HG03521 (cell line): ENCODE measurements around the gene SIGLEC5.
"Not testable (repeated sequence)": the region's sequence is repeated elsewhere in the genome, so short reads cannot be mapped to it uniquely, and the experiment has no call there.

Experiments
- ATAC-seq: cut with Tn5 transposase; IDR thresholded peaks from one replicate; pipeline ENCODE4 v1.9.1; 2021; ENCODE audit warnings: mild to moderate bottlenecking, moderate library complexity; ENCODE audit not compliant: unreplicated experiment

Gene SIGLEC5

DNA sequence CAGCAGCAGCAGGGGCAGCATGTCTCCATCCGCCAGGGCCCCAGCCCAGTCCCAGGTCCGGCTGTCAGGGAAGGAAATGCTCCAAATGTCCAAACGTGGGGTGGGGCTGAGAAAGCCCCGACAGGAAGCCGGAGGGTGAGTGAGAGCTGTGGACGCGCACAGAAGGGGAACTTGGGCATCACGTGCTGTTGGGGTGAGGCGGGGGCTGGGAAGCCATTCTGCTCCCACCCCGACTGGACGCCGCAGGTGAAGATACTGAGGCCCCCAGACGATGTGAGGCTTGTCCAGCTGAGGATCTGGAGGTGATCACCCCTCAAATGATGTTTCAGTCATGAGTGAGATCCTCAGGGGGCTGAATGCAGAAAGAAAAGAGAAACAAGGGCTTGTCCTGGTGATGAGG, at the start of gene SIGLEC5:
Gene SIGLEC5 (minus strand): TSS at position 87 of the 400 bp plus-strand sequence. CDS start 66 bp downstream, at position 21.
- ATAC-seq = not testable (repeated sequence)

GRCh38 chr19:51676566-51677083, 46.4 kb upstream of the SIGLEC5 start:
- ATAC-seq = no peak

DNA sequence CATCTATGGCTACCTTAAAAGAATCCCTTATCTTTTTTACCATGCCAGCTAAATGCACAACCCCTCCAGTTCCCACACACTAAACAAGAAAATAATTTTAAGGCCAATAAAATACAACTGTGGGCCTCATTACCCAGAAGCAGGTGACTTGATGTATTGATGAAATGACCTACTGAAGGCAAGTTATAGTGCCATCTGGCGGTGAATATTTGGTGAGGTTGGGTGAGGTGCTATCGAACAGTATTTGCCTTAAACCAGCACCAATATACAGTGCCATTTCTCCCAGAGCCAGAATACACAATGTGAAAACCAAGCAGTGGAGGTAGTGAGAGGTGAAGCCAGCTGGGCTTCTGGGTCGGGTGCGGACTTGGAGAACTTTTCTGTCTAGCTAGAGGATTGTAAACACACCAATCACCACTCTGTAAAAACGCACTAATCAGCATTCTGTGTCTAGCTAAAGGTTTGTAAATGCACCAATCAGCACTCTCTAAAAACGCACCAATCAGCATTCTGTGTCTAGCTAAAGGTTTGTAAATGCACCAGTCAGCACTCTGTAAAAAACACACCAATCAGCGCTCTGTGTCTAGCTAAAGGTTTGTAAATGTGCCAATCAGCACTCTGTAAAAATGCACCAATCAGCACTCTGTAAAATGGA, 45.8 kb upstream of the SIGLEC5 start:
- not testable (repeated sequence) for ATAC-seq

DNA sequence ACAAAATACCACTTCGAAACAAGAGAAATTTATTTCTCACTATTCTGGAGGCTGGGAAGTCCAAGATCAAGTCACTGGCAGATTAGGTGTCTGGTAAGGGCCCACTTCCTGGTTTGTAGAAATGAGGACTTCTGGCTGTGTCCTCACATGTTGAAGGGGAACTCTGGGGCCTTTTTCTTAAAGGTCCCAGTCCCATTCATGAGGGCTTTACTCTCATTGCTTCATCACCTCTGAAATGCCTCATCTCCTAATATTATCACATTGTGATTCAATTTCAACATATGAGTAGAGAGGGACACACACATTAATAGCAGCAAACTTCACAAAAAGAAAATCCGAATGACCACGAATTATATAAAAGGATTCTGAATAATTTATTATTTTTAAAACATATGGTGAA, 38.0 kb upstream of the SIGLEC5 start:
- no peak for ATAC-seq

GRCh38 chr19:51664997-51665396, 34.8 kb upstream of the SIGLEC5 start:
- no peak for ATAC-seq

DNA sequence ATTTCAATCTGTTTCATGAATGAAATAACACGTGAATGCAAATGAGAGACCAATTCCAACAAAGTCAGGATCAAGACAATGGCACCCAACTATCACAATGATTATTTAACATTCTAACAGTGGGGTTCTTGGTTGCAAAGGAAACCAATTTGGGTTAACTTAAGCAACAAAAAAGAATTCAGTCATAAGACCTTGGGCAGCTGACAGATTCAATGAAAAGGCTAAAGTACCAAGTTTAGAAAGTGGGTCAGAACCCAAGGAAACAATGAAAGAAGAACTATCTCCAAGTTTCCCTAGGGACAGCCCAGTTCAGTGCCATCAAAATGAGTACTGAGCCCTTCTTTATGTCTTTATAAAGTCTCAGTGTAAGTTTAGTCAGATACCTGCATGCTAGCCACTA, 33.9 kb upstream of the SIGLEC5 start:
- ATAC-seq = no peak

DNA sequence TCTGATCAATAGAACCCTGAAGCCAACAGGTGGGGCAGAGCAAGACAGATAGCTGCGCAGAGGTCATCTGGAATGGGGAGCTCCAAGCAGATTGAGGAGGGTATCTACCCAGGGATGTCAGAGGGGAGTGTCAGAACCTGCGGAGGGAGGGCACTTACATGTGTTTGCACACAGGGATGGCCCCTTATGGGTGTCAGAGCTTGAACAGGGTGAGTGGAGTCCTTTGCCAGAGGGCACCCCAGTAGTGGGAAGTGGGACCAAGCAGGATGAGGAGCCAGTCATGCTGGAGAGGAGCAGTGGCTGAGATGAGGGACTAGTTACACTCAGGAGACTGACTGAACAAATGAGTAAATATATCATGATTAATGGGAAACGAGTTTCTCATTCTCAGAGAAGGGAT, 33.4 kb upstream of the SIGLEC5 start:
- no peak for ATAC-seq

- ATAC-seq = no peak
These were observed 30.9 kb upstream of the SIGLEC5 start for GRCh38 chr19:51660975-51661600.

DNA sequence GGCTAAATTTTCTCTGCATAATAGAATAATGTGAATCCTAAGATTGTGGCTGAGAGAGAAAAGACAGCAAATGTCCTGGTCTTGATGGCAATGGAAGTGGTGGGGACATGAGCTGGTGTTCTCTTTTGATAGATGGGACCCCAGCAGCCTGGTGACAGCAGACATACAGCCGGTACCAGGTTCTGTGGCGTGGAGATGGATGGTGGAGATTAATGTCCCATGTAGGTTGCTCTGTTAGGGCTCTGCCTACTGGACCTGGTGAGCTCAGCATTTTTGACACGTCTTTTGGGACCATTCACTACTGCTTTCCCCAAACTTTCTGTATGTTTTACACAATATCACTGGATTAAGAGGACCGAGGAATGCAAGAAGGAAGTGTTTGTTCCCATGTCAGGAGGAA, 24.6 kb upstream of the SIGLEC5 start:
- no peak for ATAC-seq

GRCh38 chr19:51653162-51653561, 23.0 kb upstream of the SIGLEC5 start:
- ATAC-seq = no peak

DNA sequence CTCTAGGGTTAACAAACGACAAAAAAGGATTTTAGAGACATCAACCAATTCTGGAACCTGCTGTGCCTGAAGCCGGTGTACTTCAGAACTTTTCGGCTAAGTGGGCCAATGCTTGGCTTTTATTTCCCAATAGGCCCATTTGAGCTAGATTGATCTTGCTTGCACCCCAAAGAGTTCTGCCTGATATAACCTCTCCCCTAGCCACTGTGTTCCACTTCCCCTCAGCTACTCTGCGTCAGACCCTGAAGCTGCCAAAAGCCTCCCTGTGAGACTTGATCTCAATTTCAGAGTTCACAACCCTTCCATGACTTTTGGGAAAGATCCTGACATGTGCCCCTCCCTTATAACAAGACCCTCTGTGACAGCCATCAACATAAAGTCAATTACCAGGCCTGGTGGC, 22.1 kb upstream of the SIGLEC5 start:
- no peak for ATAC-seq

- no peak for ATAC-seq
These were observed 21.1 kb upstream of the SIGLEC5 start for GRCh38 chr19:51651216-51651846.

- no peak for ATAC-seq
These were observed 17.1 kb upstream of the SIGLEC5 start for GRCh38 chr19:51647318-51647717.

DNA sequence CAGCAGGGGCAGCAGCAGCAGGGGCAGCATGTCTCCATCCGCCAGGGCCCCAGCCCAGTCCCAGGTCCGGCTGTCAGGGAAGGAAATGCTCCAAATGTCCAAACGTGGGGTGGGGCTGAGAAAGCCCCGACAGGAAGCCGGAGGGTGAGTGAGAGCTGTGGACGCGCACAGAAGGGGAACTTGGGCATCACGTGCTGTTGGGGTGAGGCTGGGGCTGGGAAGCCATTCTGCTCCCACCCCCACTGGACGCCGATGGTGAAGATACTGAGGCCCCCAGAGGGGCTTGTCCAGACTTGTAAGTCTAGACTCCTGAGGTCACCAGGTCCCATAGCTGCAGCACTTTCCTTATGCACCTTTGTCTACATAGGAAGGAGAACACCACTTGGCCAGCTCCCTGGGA, 16.5 kb upstream of the SIGLEC5 start, which contains the start of gene SIGLEC14:
Gene SIGLEC14 (minus strand): TSS at position 96 of the 400 bp plus-strand sequence. CDS start 66 bp downstream, at position 30.
- not testable (repeated sequence) for ATAC-seq

DNA sequence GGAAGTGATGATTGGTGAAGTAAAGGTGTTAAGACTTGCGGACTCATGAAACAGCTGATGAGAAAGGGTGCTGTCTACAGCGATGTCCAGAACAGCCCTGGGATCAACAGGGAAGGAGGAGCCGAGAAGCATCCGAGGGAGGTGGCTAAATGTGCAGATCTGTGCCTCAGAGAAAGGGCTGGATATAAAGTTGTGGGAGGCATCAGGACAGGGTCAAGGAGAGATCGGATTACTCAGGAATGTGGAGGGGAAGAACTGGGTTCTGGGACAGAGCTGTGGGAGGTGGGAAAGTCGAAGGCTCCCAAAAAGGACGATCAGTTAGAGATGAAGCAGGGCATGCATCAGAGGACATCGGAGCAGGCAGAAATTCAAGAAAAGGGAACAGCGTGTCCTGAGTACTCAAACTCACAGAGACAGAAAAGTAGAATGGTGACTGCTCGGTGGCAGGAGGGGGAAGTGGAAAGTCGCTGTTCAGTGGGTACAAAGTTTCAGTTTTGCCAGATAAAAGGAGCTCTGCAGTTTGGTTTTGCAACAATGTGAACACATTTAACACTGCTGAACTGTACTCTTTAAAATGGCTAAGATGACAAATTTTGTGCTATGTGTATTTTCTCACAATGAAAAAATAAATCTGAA, 14.6 kb upstream of the SIGLEC5 start:
- no peak for ATAC-seq

DNA sequence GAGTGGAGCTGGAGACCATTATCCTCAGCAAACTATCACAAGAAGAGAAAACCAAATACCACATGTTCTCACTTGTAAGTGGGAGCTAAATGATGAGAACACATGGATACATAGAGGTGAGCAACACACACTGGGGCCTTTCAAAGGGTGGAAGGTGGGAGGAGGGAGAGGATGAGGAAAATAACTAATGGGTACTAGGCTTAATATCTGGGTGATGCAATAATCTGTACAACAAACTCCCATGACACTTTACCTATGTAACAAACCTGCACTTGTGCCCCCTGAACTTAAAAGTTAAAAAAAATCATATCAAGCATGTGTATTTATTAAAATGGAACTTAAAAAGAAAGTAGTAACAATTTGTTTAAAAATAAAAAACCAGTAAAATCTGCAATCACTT, 11.4 kb upstream of the SIGLEC5 start:
- no peak for ATAC-seq

DNA sequence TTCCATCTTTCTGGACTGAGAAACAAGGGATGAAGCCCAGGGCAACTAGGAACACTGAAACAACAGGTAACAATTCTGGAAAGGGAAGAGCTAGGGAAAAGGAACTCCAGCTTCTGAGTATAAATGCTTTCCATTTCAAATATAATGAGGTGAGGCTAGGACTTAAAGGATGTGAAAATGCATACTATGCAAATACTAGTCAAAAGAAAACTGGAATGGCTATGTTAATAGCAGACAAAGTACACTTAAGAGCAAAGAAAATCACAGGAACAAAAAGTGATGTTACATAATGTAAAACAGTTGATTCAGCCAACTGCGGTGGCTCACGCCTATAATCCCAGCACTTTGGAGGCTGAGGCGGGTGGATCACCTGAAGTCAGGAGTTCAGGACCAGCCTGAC, 10.2 kb upstream of the SIGLEC5 start:
- no peak for ATAC-seq

DNA sequence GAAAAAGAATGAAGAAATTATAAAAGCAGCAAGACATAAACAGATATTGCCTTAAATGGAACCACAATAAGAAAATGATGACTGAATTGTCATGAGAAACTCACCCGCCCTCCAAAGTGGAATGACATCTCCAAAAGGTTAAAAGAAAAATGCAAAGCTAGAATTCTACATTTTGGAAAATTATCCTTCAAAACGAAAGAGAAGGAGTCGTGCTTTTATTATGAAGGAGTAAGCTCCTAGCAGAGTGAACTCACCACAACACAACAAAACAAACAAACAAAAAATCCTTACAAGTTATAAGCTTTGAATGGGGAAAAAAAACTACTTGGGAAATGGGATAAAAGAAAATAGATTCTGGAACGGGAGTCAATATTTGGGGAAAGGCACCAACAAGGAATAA, 9.7 kb upstream of the SIGLEC5 start:
- ATAC-seq = no peak

GRCh38 chr19:51637362-51637978, 7.3 kb upstream of the SIGLEC5 start:
- no peak for ATAC-seq

GRCh38 chr19:51632126-51632525, 1.9 kb upstream of the SIGLEC5 start:
- ATAC-seq = no peak
